K562 (cell line): ENCODE data around the gene IL17RC. TPM values are rescaled to one million over a fixed set of nuclear protein-coding genes. Genes with fewer than 3 reads are reported as not detected.
"Not testable (repeated sequence)": the region's sequence is repeated elsewhere in the genome, so short reads cannot be mapped to it uniquely, and the experiment has no call there.

Experiments used
- ATAC-seq: fragments of 200-7000 bp; cut with Tn5 transposase; 3 replicates; pipeline ENCODE4 v1.9.1; 2020; ENCODE audit warnings: moderate library complexity
- BruUV-seq: library from RNA; stranded (reverse); fragments of 400-500 nt; replicated peaks from 2 replicates; lab custom pipeline; 2021; lab: Mats Ljungman, UMichigan
- CTCF ChIA-PET: fragments of 300-600 bp; formaldehyde crosslinking; extraction: SDS; loops from one replicate; lab custom pipeline; 2021; ENCODE audit warnings: low intra/inter-chr PET ratio; lab: Yijun Ruan, JAX
- POLR2A ChIA-PET: fragments of 300-600, 350-650 bp; sonication (Branson Sonifier 250); formaldehyde crosslinking; extraction: SDS; loops from one replicate; lab custom pipeline; 2021; ENCODE audit warnings: antibody characterized with exemption, inconsistent platforms; lab: Yijun Ruan, JAX
- DNase-seq, 4 experiments: peaks; one replicate each; pipeline versions ENCODE4 v3.0.0 to v3.0.0-alpha.2; 2011 to 2018; ENCODE audit warnings: low spot score in 3 of 4, mixed read lengths in 3 of 4; ENCODE audit errors: extremely low read depth in 1 of 4
- FAIRE-seq: peaks from 2 replicates; lab custom pipeline; 2011; peaks lifted over from hg19 to GRCh38; lab: Jason Lieb, UNC
- H2AFZ ChIP-seq: 2 replicates; pipeline ENCODE4 v1.6.0; 2011; ENCODE audit warnings: low read depth, low read length, control low read depth, inconsistent platforms
- H3K27ac ChIP-seq: fragments of 200-600 bp; 3 replicates; pipeline ENCODE4 v1.8.0; 2011; ENCODE audit warnings: low read depth, mild to moderate bottlenecking, control low read depth, inconsistent platforms, low read length, moderate library complexity, mixed read lengths; ENCODE audit errors: extremely low read depth
- H3K27me3 ChIP-seq, 2 experiments: fragments of 300-600 bp in 1 of 2; 2 replicates in 1 of 2; 3 replicates in 1 of 2; pipeline versions ENCODE4 v1.6.0 to v1.8.0; 2011; ENCODE audit warnings: inconsistent platforms in 2 of 2, low read length in 2 of 2, mild to moderate bottlenecking in 1 of 2, mixed read lengths in 1 of 2, moderate library complexity in 1 of 2; ENCODE audit not compliant: control insufficient read depth in 2 of 2, insufficient read depth in 2 of 2
- H3K36me3 ChIP-seq: fragments of 300-600 bp; 3 replicates; pipeline ENCODE4 v1.8.0; 2011; ENCODE audit warnings: mild to moderate bottlenecking, low read length, inconsistent platforms; ENCODE audit not compliant: control insufficient read depth, insufficient read depth
- H3K4me1 ChIP-seq, 2 experiments: fragments of 200-600 bp in 1 of 2; replicated peaks in 1 of 2; 2 replicates in 1 of 2; 3 replicates in 1 of 2; pipeline versions ENCODE4 v1.5.1 to v1.8.0; 2011; ENCODE audit warnings: inconsistent platforms in 2 of 2, low read length in 2 of 2, mild to moderate bottlenecking in 1 of 2, mixed read lengths in 1 of 2, moderate library complexity in 1 of 2; ENCODE audit not compliant: control insufficient read depth in 2 of 2, insufficient read depth in 2 of 2
- H3K4me2 ChIP-seq: 2 replicates; pipeline ENCODE4 v1.6.1; 2011; ENCODE audit warnings: low read length, control low read depth, inconsistent platforms, mixed read lengths; ENCODE audit not compliant: insufficient read depth
- H3K4me3 ChIP-seq: fragments of 200-600 bp; sonication (generic), shearing (Covaris generic); 2 replicates; pipeline ENCODE4 v1.5.1; 2016; ENCODE audit warnings: control low read depth, inconsistent platforms
- H3K79me2 ChIP-seq: fragments of 200-600 bp; 3 replicates; pipeline ENCODE4 v1.8.0; 2011; ENCODE audit warnings: low read length, inconsistent platforms; ENCODE audit not compliant: control insufficient read depth, insufficient read depth
- H3K9ac ChIP-seq, 2 experiments: 2 replicates each; pipeline versions ENCODE4 v1.6.0 to v1.6.1; 2011; ENCODE audit warnings: low read depth in 2 of 2, low read length in 2 of 2, control low read depth in 1 of 2, inconsistent platforms in 1 of 2, mild to moderate bottlenecking in 1 of 2, mixed read lengths in 1 of 2; ENCODE audit not compliant: insufficient read depth in 1 of 2
- H3K9me1 ChIP-seq: one replicate; pipeline ENCODE4 v1.6.0; 2011; ENCODE audit warnings: inconsistent platforms, mild to moderate bottlenecking, low read length, moderate library complexity; ENCODE audit not compliant: control insufficient read depth, insufficient read depth
- H3K9me3 ChIP-seq: replicated peaks from 2 replicates; pipeline ENCODE4 v1.5.1; 2011; ENCODE audit warnings: low read depth, low read length, inconsistent platforms; ENCODE audit not compliant: control insufficient read depth, insufficient read depth
- H4K20me1 ChIP-seq: replicated peaks from 2 replicates; pipeline ENCODE4 v1.6.1; 2011; ENCODE audit warnings: low read length, inconsistent platforms, mixed read lengths; ENCODE audit not compliant: control insufficient read depth, insufficient read depth
- BHLHE40 ChIP-seq: IDR thresholded peaks from 2 replicates; pipeline ENCODE4 v1.6.1; 2011; ENCODE audit warnings: low read length, improper control_type of control experiment
- C11orf30 ChIP-seq: fragments of 450-650 bp; IDR thresholded peaks from 2 replicates; pipeline ENCODE4 v1.6.1; 2016; ENCODE audit warnings: low read depth, mild to moderate bottlenecking
- COPS2 ChIP-seq: fragments of 450-650 bp; conservative IDR thresholded peaks from 2 replicates; pipeline ENCODE4 v1.6.1; 2016; ENCODE audit warnings: mild to moderate bottlenecking, moderate library complexity
- ESRRB ChIP-seq: fragments of 250-450 bp; sonication (Bioruptor Pico); IDR thresholded peaks from 2 replicates; pipeline ENCODE4 v1.5.0; 2020; ENCODE audit warnings: mild to moderate bottlenecking, moderate library complexity, borderline replicate concordance
- NFE2 ChIP-seq: IDR thresholded peaks from 2 replicates; pipeline ENCODE4 v1.6.1; 2014; ENCODE audit warnings: antibody characterized with exemption, low read depth
- NR4A1 ChIP-seq, 2 experiments: fragments of 250-450 bp in 1 of 2; fragments of 450-650 bp in 1 of 2; sonication (Bioruptor Pico) in 1 of 2; IDR thresholded peaks; 2 replicates each; pipeline versions ENCODE4 v1.4.0 to v1.6.1; 2016 to 2020; ENCODE audit warnings: mild to moderate bottlenecking in 2 of 2, missing compliant biosample characterization in 1 of 2, missing genetic modification characterization in 1 of 2, moderate library complexity in 1 of 2
- SLC30A9 ChIP-seq: fragments of 250-450 bp; sonication (Bioruptor Pico); IDR thresholded peaks from 2 replicates; pipeline ENCODE4 v1.8.0; 2022; ENCODE audit warnings: mild to moderate bottlenecking, moderate library complexity
- ZEB2 ChIP-seq: fragments of 450-650 bp; IDR thresholded peaks from 2 replicates; pipeline ENCODE4 v1.6.1; 2016
- ZKSCAN1 ChIP-seq: fragments of 150-350 bp; IDR thresholded peaks from 2 replicates; pipeline ENCODE4 v1.6.1; 2016; ENCODE audit warnings: low read depth, low read length
- ZNF316 ChIP-seq: fragments of 450-650 bp; IDR thresholded peaks from 2 replicates; pipeline ENCODE4 v1.6.1; 2016
- WGBS: fragments of 100-300 bp; shearing (Covaris generic); methylation state at CpG from one replicate; pipeline ENCODE4 v1.1.6; 2016; ENCODE audit warnings: low coverage, mixed read lengths; ENCODE audit not compliant: insufficient coverage; ENCODE audit errors: missing lambda C conversion rate; 5-methylcytosine and 5-hydroxymethylcytosine counted together
- in situ Hi-C: fragments of 300-500 bp; cut with MboI; formaldehyde crosslinking; loops from 4 replicates; pipeline ENCODE4 v1.15.0; 2018; ENCODE audit warnings: inconsistent platforms, mixed read lengths
- intact Hi-C: fragments of 100-400 bp; cut with micrococcal nuclease; formaldehyde crosslinking; loops from 2 replicates; pipeline ENCODE4 v1.14.2; 2022
- polyA plus RNA-seq, 8 experiments: library from polyadenylated mRNA; depleted of rRNA in 4 of 8; stranded (reverse) in 5 of 8; unstranded in 3 of 8; fragments of >200 nt; fragmentation: Nextera tagmentation in 2 of 8; fragmentation: Illumina TruSeq in 1 of 8; extraction: Ambion mirVana in 2 of 8; extraction: Trizol in 1 of 8; gene quantifications; 2 replicates each; pipeline versions ENCODE4 v1.2.1 to v1.2.3, GENCODE V29; 2011 to 2014; ENCODE audit warnings: inconsistent platforms in 1 of 8, missing spikeins in 1 of 8
- total RNA-seq, 7 experiments: library from RNA; depleted of rRNA in 6 of 7; stranded (reverse); fragments of >200 nt in 6 of 7; fragmentation: Illumina TruSeq in 2 of 7; extraction: Trizol in 2 of 7; gene quantifications; 2 replicates each; pipeline versions ENCODE4 v1.2.1 to v1.2.3, GENCODE V29; 2011 to 2021; ENCODE audit warnings: low replicate concordance in 1 of 7
- TF ChIP-seq, protein P1 (sequence below): sonication (generic); formaldehyde crosslinking; IDR thresholded peaks from 2 replicates; pipeline ENCODE4 v1.8.1; 2023; ENCODE audit warnings: mild to moderate bottlenecking, missing genetic modification reagents
- TF ChIP-seq, protein P2 (sequence below): sonication (generic); formaldehyde crosslinking; IDR thresholded peaks from 2 replicates; pipeline ENCODE4 v1.8.0; 2022; ENCODE audit warnings: missing genetic modification reagents, mild to moderate bottlenecking, borderline replicate concordance
- TF ChIP-seq, protein P3 (sequence below): fragments of 250-450 bp; sonication (Bioruptor Pico); IDR thresholded peaks from 2 replicates; pipeline ENCODE4 v1.9.0; 2021; ENCODE audit warnings: mild to moderate bottlenecking

The IL17RC gene
- total and polyA plus RNA-seq, 9 of the 15 experiments (the other 6 are each of a cell fraction or from before 2014, with no cell fraction given) = 0.15 to 11.4 (median 7.1) TPM; not detected in 1

DNA sequence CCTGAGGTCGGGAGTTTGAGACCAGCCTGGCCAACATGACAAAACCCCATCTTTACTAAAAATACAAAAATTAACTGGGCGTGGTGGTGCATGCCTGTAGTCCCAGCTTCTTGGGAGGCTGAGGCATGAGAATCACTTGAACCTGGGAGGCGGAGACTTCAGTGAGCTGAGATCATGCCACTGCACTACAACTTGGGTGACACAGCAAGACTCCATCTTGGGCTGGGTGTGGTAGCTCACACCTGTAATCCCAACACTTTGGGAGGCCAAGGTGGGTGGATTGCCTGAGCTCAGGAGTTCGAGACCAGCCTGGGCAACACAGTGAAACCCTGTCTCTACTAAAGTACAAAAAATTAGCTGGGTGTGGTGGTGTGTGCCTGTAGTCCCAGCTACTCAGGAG is 40.6 kb upstream of the IL17RC start:
- in situ Hi-C loops, BruUV-seq: not testable (repeated sequence)
- 35% methylated on average over 4 of the region's 4 CpGs for WGBS

DNA sequence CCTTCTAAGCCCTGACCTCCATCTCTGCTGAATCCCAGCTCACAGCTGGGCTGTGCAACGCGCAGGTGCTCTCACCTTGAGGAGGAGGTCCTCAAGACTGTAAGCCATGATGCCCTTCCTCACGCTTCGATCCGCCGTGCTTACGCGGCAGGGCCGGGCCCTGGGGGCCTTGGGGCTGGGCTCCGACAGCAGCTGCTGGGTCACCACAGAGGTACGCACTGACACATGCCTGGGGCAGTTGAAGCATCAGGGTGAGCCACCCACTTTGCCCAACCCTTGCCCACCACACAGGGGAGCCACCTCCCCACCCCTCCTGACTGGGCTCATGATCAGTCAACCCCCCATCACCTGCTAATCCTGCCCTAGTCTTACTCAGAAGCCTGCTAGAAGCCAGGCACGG is 39.9 kb upstream of the IL17RC start:
- 87% methylated on average over 12 of the region's 12 CpGs for WGBS
- ChIA-PET CTCF (no interaction called here), POLR2A (no interaction called here)
- in situ Hi-C loops (no loop called here), intact Hi-C loops (no loop called here)
- FAIRE-seq = no peak
- Histone ChIP-seq H3K4me3 (no peak overlapping the region), H3K4me2 (no peak overlapping the region), H4K20me1 (no peaks in the 10 kb centered on the region), H3K36me3 (no peaks in the 10 kb centered on the region), H3K27ac (no peak overlapping the region), H3K9me3 (no peaks in the 10 kb centered on the region), H3K79me2 (no peaks in the 10 kb centered on the region), H2AFZ (no peak overlapping the region), H3K27me3 (no peaks in the 10 kb centered on the region), H3K9me1 (no peaks in the 10 kb centered on the region), H3K4me1 (peaks cover 9 to 11% of the 10 kb centered on the region in 2 experiments; a peak in 4 of 5 replicates), H3K9ac (peak overlapping the region in 1 of 2 experiments; percentile 73; a peak in 2 of 4 replicates)
- ATAC-seq = no peak
- no peak for DNase-seq
- BruUV-seq = no TSS peak
- TF ChIP-seq BHLHE40 = no peak
- TF ChIP-seq, protein P1, sequence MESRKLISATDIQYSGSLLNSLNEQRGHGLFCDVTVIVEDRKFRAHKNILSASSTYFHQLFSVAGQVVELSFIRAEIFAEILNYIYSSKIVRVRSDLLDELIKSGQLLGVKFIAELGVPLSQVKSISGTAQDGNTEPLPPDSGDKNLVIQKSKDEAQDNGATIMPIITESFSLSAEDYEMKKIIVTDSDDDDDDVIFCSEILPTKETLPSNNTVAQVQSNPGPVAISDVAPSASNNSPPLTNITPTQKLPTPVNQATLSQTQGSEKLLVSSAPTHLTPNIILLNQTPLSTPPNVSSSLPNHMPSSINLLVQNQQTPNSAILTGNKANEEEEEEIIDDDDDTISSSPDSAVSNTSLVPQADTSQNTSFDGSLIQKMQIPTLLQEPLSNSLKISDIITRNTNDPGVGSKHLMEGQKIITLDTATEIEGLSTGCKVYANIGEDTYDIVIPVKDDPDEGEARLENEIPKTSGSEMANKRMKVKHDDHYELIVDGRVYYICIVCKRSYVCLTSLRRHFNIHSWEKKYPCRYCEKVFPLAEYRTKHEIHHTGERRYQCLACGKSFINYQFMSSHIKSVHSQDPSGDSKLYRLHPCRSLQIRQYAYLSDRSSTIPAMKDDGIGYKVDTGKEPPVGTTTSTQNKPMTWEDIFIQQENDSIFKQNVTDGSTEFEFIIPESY (CRISPR knock-in tag) = 0 out of 2 replicates have a peak, but pooled peaks have one; percentile 30
- TF ChIP-seq COPS2 = no peak
- no peak for TF ChIP-seq SLC30A9 (CRISPR knock-in tag)
- TF ChIP-seq, protein P2, sequence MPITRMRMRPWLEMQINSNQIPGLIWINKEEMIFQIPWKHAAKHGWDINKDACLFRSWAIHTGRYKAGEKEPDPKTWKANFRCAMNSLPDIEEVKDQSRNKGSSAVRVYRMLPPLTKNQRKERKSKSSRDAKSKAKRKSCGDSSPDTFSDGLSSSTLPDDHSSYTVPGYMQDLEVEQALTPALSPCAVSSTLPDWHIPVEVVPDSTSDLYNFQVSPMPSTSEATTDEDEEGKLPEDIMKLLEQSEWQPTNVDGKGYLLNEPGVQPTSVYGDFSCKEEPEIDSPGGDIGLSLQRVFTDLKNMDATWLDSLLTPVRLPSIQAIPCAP (CRISPR knock-in tag) = no peak
- no peak for TF ChIP-seq ESRRB
- no peak for TF ChIP-seq ZKSCAN1
- TF ChIP-seq, protein P3, sequence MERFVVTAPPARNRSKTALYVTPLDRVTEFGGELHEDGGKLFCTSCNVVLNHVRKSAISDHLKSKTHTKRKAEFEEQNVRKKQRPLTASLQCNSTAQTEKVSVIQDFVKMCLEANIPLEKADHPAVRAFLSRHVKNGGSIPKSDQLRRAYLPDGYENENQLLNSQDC (CRISPR knock-in tag) = no peak

More for the DNA sequence above, 40.6 kb upstream of the IL17RC start:
- H3K27me3 ChIP-seq; H3K4me3 ChIP-seq; H3K4me2 ChIP-seq; H3K9me1 ChIP-seq; intact Hi-C loops; H4K20me1 ChIP-seq; H3K9ac ChIP-seq; H2AFZ ChIP-seq; H3K27ac ChIP-seq; DNase-seq; H3K9me3 ChIP-seq; H3K79me2 ChIP-seq; FAIRE-seq; H3K36me3 ChIP-seq; CTCF ChIA-PET; ATAC-seq; TF ChIP-seq NR4A1 (CRISPR knock-in tag; IDR thresholded peaks at IDR 0.05): not testable (repeated sequence)
- TF ChIP-seq NFE2 (peak; percentile 54), ZEB2 (0 out of 2 replicates have a peak, but pooled peaks have one; percentile 23), NR4A1 (tag; IDR thresholded peaks at IDR 0.05) (0 out of 2 replicates have a peak, but pooled peaks have one; percentile 27), C11orf30 (peak; percentile 56), ZNF316 (peak; percentile 47; the same call in 1 of the 2 replicates)
- H3K4me1 ChIP-seq = peaks cover 9 to 11% of the 10 kb centered on the region in 2 experiments; a peak in 4 of 5 replicates
- POLR2A ChIA-PET = interaction anchor here (0.8 to 1.6 kb wide), 3 partner anchors 8 to 121 kb away, joined by 3 to 4 read pairs (median 3); no protein-coding TSS in a partner anchor
